HG03097 (cell line): ENCODE results near the gene ANKLE2.

ENCODE experiments used
- ATAC-seq: cut with Tn5 transposase; IDR thresholded peaks from one replicate; pipeline ENCODE4 v1.9.1; 2021; ENCODE audit not compliant: unreplicated experiment, low FRiP score

Gene ANKLE2

GRCh38 chr12:132747896-132748295, 13.7 kb downstream of the ANKLE2 start:
- ATAC-seq = no peak

- no peak for ATAC-seq
These were observed 14.2 kb downstream of the ANKLE2 start for GRCh38 chr12:132747395-132747794.

- ATAC-seq = no peak
These were observed 15.0 kb downstream of the ANKLE2 start for GRCh38 chr12:132746613-132747012.

- no peak for ATAC-seq
These were observed 17.8 kb downstream of the ANKLE2 start for GRCh38 chr12:132743831-132744230.

GRCh38 chr12:132741620-132742019, 20.0 kb downstream of the ANKLE2 start:
- no peak for ATAC-seq

- no peak for ATAC-seq
These were observed 21.0 kb downstream of the ANKLE2 start for GRCh38 chr12:132740652-132741051.

- ATAC-seq = no peak
These were observed 21.4 kb downstream of the ANKLE2 start for GRCh38 chr12:132740313-132740646.

- no peak for ATAC-seq
These were observed 21.9 kb downstream of the ANKLE2 start for GRCh38 chr12:132739600-132740312.

GRCh38 chr12:132736913-132737312, 24.7 kb downstream of the ANKLE2 start:
- no peak for ATAC-seq

GRCh38 chr12:132736378-132736777, 25.3 kb downstream of the ANKLE2 start:
- no peak for ATAC-seq

- ATAC-seq = no peak
These were observed 26.1 kb downstream of the ANKLE2 start for GRCh38 chr12:132735496-132735895.

- no peak for ATAC-seq
These were observed 27.4 kb downstream of the ANKLE2 start for GRCh38 chr12:132734206-132734605.

- ATAC-seq = no peak
These were observed 30.1 kb downstream of the ANKLE2 start for GRCh38 chr12:132731574-132731973.

GRCh38 chr12:132730353-132730752, 31.3 kb downstream of the ANKLE2 start:
- ATAC-seq = no peak

- ATAC-seq = no peak
These were observed 31.9 kb downstream of the ANKLE2 start for GRCh38 chr12:132729541-132730320.

GRCh38 chr12:132728502-132728901, 33.1 kb downstream of the ANKLE2 start:
- ATAC-seq = no peak

- no peak for ATAC-seq
These were observed 34.4 kb downstream of the ANKLE2 start for GRCh38 chr12:132727091-132727794.

- ATAC-seq = no peak
These were observed 35.2 kb downstream of the ANKLE2 start for GRCh38 chr12:132726386-132726785.

GRCh38 chr12:132724506-132725241, 37.0 kb downstream of the ANKLE2 start:
- ATAC-seq = no peak

- ATAC-seq = no peak
These were observed 37.9 kb downstream of the ANKLE2 start for GRCh38 chr12:132723764-132724140.
